Progenitor cell of endocrine pancreas (in vitro differentiated cells): Measurements from ENCODE around the gene LSS. TPM values are rescaled to one million over a fixed set of nuclear protein-coding genes. Genes with fewer than 3 reads are reported as not detected.

Experiments
- DNase-seq: peaks from one replicate; pipeline ENCODE4 v3.0.0; 2021; ENCODE audit warnings: low spot score; ENCODE audit not compliant: unreplicated experiment
- H3K27ac Mint-ChIP-seq: 2 replicates; pipeline ENCODE4 v1.8.0; 2021; ENCODE audit warnings: mild to moderate bottlenecking, moderate library complexity, mixed read lengths
- H3K27me3 Mint-ChIP-seq: 2 replicates; pipeline ENCODE4 v1.8.0; 2021; ENCODE audit warnings: mixed read lengths
- H3K36me3 Mint-ChIP-seq: 2 replicates; pipeline ENCODE4 v1.8.0; 2022; ENCODE audit warnings: mixed read lengths; ENCODE audit not compliant: insufficient read depth
- H3K4me1 Mint-ChIP-seq: 2 replicates; pipeline ENCODE4 v1.8.0; 2021; ENCODE audit warnings: low read depth, mixed read lengths
- H3K4me3 Mint-ChIP-seq: 2 replicates; pipeline ENCODE4 v1.8.0; 2021; ENCODE audit warnings: low read depth, mild to moderate bottlenecking, moderate library complexity, mixed read lengths
- H3K9me3 Mint-ChIP-seq: 2 replicates; pipeline ENCODE4 v1.8.0; 2021; ENCODE audit warnings: low read depth, mixed read lengths
- CTCF ChIP-seq: fragments of 200-600 bp; sonication (generic); IDR thresholded peaks from one replicate; pipeline ENCODE4 v1.5.0; 2021; ENCODE audit warnings: antibody characterized with exemption, mild to moderate bottlenecking; ENCODE audit not compliant: unreplicated experiment
- total RNA-seq: library from RNA; stranded (reverse); gene quantifications from 2 replicates; pipeline ENCODE4 v1.2.1, GENCODE V29; 2021

Gene LSS
- total RNA-seq, 1 donor from 2014 or later: 145 TPM

DNA sequence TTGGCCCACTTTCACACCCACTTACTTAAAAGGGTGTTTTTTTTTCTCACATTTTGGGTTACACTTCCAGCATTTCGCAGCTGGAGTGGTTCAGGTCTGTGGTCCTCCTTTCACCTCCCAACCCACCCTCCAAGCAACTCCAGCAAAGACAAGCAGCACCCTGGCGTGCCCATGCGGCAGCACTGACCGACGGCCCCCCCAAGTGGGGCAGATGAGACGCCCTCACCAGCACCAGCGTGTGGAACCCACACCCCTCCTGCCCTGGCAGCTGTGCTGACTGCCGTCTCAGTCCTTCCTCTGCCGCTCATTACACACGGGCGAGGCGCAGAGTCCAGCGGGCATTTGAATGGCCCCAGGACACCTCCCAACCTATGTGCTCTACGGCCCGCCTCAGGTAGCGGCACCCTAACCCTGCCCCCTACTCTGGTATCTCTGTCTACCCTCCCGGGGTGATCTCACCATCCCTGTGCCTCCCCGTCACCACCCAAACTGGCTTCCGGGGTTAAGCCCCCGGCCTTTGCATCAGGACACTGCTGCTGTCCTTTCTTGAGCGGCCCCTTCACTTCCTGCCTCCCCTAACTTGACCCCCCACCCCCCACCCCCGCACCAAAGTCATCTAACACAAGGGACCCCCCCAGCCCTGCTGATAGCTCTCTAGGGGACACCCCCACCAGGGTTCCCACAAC lies 10.9 kb downstream of the LSS start:
- Mint-ChIP-seq H3K4me3 (no peak overlapping the region), H3K36me3 (peaks cover 8% of the 10 kb centered on the region), H3K27ac (no peak overlapping the region), H3K9me3 (no peaks in the 10 kb centered on the region), H3K4me1 (no peaks in the 10 kb centered on the region), H3K27me3 (no peaks in the 10 kb centered on the region)
- no peak for DNase-seq
- no peak for TF ChIP-seq CTCF

DNA sequence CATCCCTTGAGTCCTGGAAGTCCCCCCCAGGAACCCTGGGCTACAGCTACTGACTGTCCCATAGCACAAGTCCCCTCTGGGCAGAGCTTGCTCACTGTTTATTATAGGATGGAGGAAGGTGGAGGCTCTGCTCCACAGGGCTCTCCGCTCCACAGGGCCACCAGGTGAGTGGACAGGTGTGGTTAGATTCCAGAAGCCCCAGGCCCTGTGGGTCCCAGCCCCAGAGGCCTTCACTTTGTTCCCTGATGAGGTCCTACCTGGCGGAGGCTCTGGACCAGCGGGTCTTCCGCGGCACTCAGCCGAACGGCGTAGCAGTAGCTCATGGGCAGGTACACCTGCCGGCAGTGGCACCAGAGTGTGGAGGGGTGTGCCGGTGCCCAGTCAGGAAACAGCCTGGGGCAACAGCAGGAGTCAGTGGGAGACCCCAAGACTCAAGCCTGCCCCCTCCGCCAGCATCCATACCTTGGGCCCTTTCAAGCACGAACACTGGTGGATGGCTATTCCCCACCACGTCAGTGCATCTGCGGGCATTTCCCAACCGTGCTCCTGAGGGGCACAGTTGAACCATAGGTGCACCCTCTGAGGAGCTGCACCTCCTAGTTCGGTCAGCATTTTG lies 12.3 kb downstream of the LSS start:
- no peak for DNase-seq
- no peaks in the 10 kb centered on the region for H3K4me1 Mint-ChIP-seq
- no peak for TF ChIP-seq CTCF
- no peak overlapping the region for H3K27ac Mint-ChIP-seq
- no peaks in the 10 kb centered on the region for H3K9me3 Mint-ChIP-seq
- H3K36me3 Mint-ChIP-seq: peaks cover 3% of the 10 kb centered on the region
- H3K27me3 Mint-ChIP-seq: no peaks in the 10 kb centered on the region
- no peak overlapping the region for H3K4me3 Mint-ChIP-seq

DNA sequence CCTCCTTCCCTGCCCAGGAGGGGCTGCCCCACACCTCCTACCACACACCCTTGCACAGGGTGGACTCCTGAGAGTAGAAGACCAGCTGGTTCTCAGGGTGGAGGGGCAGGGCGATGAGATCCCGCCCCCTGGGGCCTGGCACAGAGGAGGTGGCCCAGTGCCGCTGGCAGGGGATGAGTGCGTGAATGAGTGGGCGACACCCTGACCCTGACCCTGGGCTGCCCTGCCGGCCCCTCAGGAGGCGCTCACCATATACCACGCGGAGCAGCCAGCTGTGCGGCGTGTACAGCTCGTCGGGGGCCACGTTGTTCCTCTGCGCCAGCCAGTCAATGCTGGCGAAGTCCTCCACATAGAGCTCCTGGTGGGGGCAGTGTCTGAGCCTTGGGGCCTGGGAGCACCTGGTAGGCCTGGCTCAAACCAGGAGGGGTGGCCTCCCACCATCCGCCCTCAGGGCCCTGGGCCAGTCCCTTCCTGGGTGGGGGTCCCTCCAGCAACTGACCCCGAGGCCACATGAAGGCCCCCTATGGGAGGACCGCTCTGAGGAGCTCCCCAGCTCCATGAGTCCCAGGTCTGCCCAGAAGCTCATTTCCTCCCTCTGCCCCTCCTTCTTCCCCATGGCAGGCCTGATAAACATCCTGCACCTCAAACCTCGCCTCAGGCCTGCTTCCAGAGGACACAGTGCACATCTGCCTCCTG lies 13.0 kb downstream of the LSS start:
- DNase-seq: no peak
- H3K36me3 Mint-ChIP-seq: peaks cover 3% of the 10 kb centered on the region
- no peak for TF ChIP-seq CTCF
- H3K27me3 Mint-ChIP-seq: no peaks in the 10 kb centered on the region
- H3K4me3 Mint-ChIP-seq: no peak overlapping the region
- H3K4me1 Mint-ChIP-seq: no peaks in the 10 kb centered on the region
- no peaks in the 10 kb centered on the region for H3K9me3 Mint-ChIP-seq
- H3K27ac Mint-ChIP-seq: no peak overlapping the region

- peaks cover 3% of the 10 kb centered on the region for H3K36me3 Mint-ChIP-seq
- no peak overlapping the region for H3K4me3 Mint-ChIP-seq
- TF ChIP-seq CTCF: no peak
- H3K27ac Mint-ChIP-seq: no peak overlapping the region
- H3K27me3 Mint-ChIP-seq: no peaks in the 10 kb centered on the region
- DNase-seq: no peak
- no peaks in the 10 kb centered on the region for H3K4me1 Mint-ChIP-seq
- H3K9me3 Mint-ChIP-seq: no peaks in the 10 kb centered on the region
Observed at GRCh38 chr21:46214478-46215340, 13.9 kb downstream of the LSS start.
